IMR-90 (cell line): ENCODE data around the gene TMEM53. TPM values are rescaled to one million over a fixed set of nuclear protein-coding genes. Genes with fewer than 3 reads are reported as not detected.

ENCODE experiments used
- ATAC-seq: fragments of 200-7000 bp; cut with Tn5 transposase; 2 replicates; pipeline ENCODE4 v1.9.1; 2020; ENCODE audit warnings: low read depth, mild to moderate bottlenecking, moderate library complexity
- BruUV-seq: library from RNA; stranded (reverse); fragments of 400-500 nt; replicated peaks from 2 replicates; lab custom pipeline; 2021; lab: Mats Ljungman, UMichigan
- CTCF ChIA-PET: fragments of 300-600 bp; formaldehyde crosslinking; extraction: SDS; loops from one replicate; lab custom pipeline; 2021; ENCODE audit warnings: antibody characterized with exemption; lab: Yijun Ruan, JAX
- POLR2A ChIA-PET: fragments of 300-600 bp; sonication (Branson Sonifier 250); formaldehyde crosslinking; loops from one replicate; lab custom pipeline; 2022; ENCODE audit warnings: antibody characterized with exemption; ENCODE audit not compliant: unreplicated experiment; lab: Charles Lee
- DNase-seq: peaks from one replicate; pipeline ENCODE4 v3.0.0; 2013
- H2AFZ ChIP-seq: replicated peaks from 2 replicates; pipeline ENCODE3; 2013; ENCODE audit warnings: low read length, mild to moderate bottlenecking; ENCODE audit not compliant: poor library complexity
- H2AK5ac ChIP-seq: 2 replicates; pipeline ENCODE4 v1.6.1; 2013; ENCODE audit warnings: low read depth, low read length, inconsistent platforms
- H2AK9ac ChIP-seq: replicated peaks from 2 replicates; pipeline ENCODE3; 2013; ENCODE audit warnings: mild to moderate bottlenecking, low read depth, low read length, moderate library complexity; ENCODE audit not compliant: poor library complexity
- H2BK120ac ChIP-seq: 2 replicates; pipeline ENCODE4 v1.6.1; 2013; ENCODE audit warnings: low read depth, low read length, inconsistent platforms
- H2BK15ac ChIP-seq: 3 replicates; pipeline ENCODE4 v1.6.1; 2013; ENCODE audit warnings: low read depth, low read length, inconsistent platforms
- H2BK20ac ChIP-seq: 2 replicates; pipeline ENCODE4 v1.6.1; 2013; ENCODE audit warnings: low read depth, mild to moderate bottlenecking, inconsistent platforms, low read length, moderate library complexity
- H2BK5ac ChIP-seq: 2 replicates; pipeline ENCODE4 v1.6.1; 2013; ENCODE audit warnings: mild to moderate bottlenecking, low read depth, low read length, inconsistent platforms; ENCODE audit not compliant: poor library complexity, severe bottlenecking
- H3K14ac ChIP-seq: replicated peaks from 2 replicates; pipeline ENCODE4 v1.6.1; 2013; ENCODE audit warnings: low read depth, low read length, inconsistent platforms
- H3K18ac ChIP-seq: 2 replicates; pipeline ENCODE4 v1.6.1; 2013; ENCODE audit warnings: low read depth, low read length, control low read depth
- H3K23ac ChIP-seq: 2 replicates; pipeline ENCODE4 v1.6.1; 2013; ENCODE audit warnings: low read depth, low read length, inconsistent platforms
- H3K27ac ChIP-seq: 2 replicates; pipeline ENCODE4 v1.5.1; 2013; ENCODE audit warnings: mild to moderate bottlenecking, control low read depth, low read length; ENCODE audit not compliant: insufficient read depth
- H3K27me3 ChIP-seq: 2 replicates; pipeline ENCODE4 v1.6.1; 2013; ENCODE audit warnings: low read length; ENCODE audit not compliant: control insufficient read depth, insufficient read depth
- H3K36me3 ChIP-seq: 2 replicates; pipeline ENCODE4 v1.6.1; 2013; ENCODE audit warnings: low read length, mixed read lengths; ENCODE audit not compliant: control insufficient read depth, insufficient read depth
- H3K4ac ChIP-seq: 2 replicates; pipeline ENCODE4 v1.6.1; 2013; ENCODE audit warnings: low read depth, low read length, inconsistent platforms
- H3K4me1 ChIP-seq: 2 replicates; pipeline ENCODE4 v1.6.1; 2013; ENCODE audit warnings: low read length, mixed read lengths; ENCODE audit not compliant: control insufficient read depth, insufficient read depth
- H3K4me2 ChIP-seq: 2 replicates; pipeline ENCODE4 v1.6.1; 2013; ENCODE audit warnings: low read depth, mild to moderate bottlenecking, control low read depth, low read length, moderate library complexity
- H3K4me3 ChIP-seq: 2 replicates; pipeline ENCODE4 v1.5.1; 2013; ENCODE audit warnings: low read depth, mild to moderate bottlenecking, control low read depth, low read length, moderate library complexity; ENCODE audit not compliant: insufficient read depth
- H3K56ac ChIP-seq: 2 replicates; pipeline ENCODE4 v1.6.1; 2013; ENCODE audit warnings: low read length, inconsistent platforms; ENCODE audit not compliant: insufficient read depth; ENCODE audit errors: extremely low read depth
- H3K79me1 ChIP-seq, 2 experiments: 2 replicates each; pipeline ENCODE4 v1.6.1; 2013; ENCODE audit warnings: low read length in 2 of 2, inconsistent platforms in 1 of 2, low read depth in 1 of 2
- H3K9ac ChIP-seq: 2 replicates; pipeline ENCODE4 v1.6.1; 2013; ENCODE audit warnings: low read depth, low read length, control low read depth
- H3K9me1 ChIP-seq: 2 replicates; pipeline ENCODE4 v1.6.1; 2013; ENCODE audit warnings: low read length, inconsistent platforms; ENCODE audit not compliant: insufficient read depth
- H3K9me3 ChIP-seq: 2 replicates; pipeline ENCODE4 v1.6.1; 2013; ENCODE audit warnings: low read length; ENCODE audit not compliant: control insufficient read depth, insufficient read depth
- H4K20me1 ChIP-seq: 2 replicates; pipeline ENCODE4 v1.6.1; 2013; ENCODE audit warnings: low read length, inconsistent platforms; ENCODE audit not compliant: insufficient read depth
- H4K5ac ChIP-seq: 2 replicates; pipeline ENCODE4 v1.6.1; 2013; ENCODE audit warnings: mild to moderate bottlenecking, low read depth, low read length, control low read depth
- H4K8ac ChIP-seq, 2 experiments: 2 replicates each; pipeline ENCODE4 v1.6.1; 2013; ENCODE audit warnings: low read depth in 2 of 2, low read length in 2 of 2, control low read depth in 1 of 2, inconsistent platforms in 1 of 2
- H4K91ac ChIP-seq: 2 replicates; pipeline ENCODE4 v1.6.1; 2013; ENCODE audit warnings: low read depth, low read length, inconsistent platforms; ENCODE audit not compliant: insufficient read depth
- BHLHE40 ChIP-seq: fragments of 150-350 bp; IDR thresholded peaks from 2 replicates; pipeline ENCODE4 v1.6.1; 2016; ENCODE audit warnings: mild to moderate bottlenecking, low read depth, low read length
- CEBPB ChIP-seq: IDR thresholded peaks from 2 replicates; pipeline ENCODE4 v1.6.1; 2012; ENCODE audit warnings: low read depth, low read length, improper control_type of control experiment
- CHD1 ChIP-seq: IDR thresholded peaks from 2 replicates; pipeline ENCODE4 v1.6.1; 2012; ENCODE audit warnings: low read depth, low read length, improper control_type of control experiment
- CTCF ChIP-seq: conservative IDR thresholded peaks from 2 replicates; pipeline ENCODE4 v1.5.1; 2012; ENCODE audit warnings: mild to moderate bottlenecking, low read depth, low read length, improper control_type of control experiment
- ELK1 ChIP-seq: fragments of 150-350 bp; IDR thresholded peaks from 2 replicates; pipeline ENCODE4 v1.6.1; 2016; ENCODE audit warnings: low read depth, mild to moderate bottlenecking, low read length, moderate library complexity, borderline replicate concordance
- FOS ChIP-seq: fragments of 150-350 bp; IDR thresholded peaks from 2 replicates; pipeline ENCODE4 v1.6.1; 2016; ENCODE audit warnings: low read depth, low read length
- MAFK ChIP-seq: IDR thresholded peaks from 2 replicates; pipeline ENCODE4 v1.6.1; 2012; ENCODE audit warnings: low read depth, low read length, improper control_type of control experiment
- MAZ ChIP-seq: IDR thresholded peaks from 2 replicates; pipeline ENCODE4 v1.6.1; 2012; ENCODE audit warnings: low read depth, mild to moderate bottlenecking, low read length, improper control_type of control experiment, moderate library complexity, borderline replicate concordance
- MXI1 ChIP-seq: IDR thresholded peaks from 2 replicates; pipeline ENCODE4 v1.6.1; 2012; ENCODE audit warnings: low read depth, mild to moderate bottlenecking, low read length, moderate library complexity, borderline replicate concordance
- NFE2L2 ChIP-seq: fragments of 150-350 bp; IDR thresholded peaks from 2 replicates; pipeline ENCODE4 v1.6.1; 2016; ENCODE audit warnings: low read depth, mild to moderate bottlenecking, low read length
- POLR2A ChIP-seq: IDR thresholded peaks from 2 replicates; pipeline ENCODE4 v1.6.1; 2012; ENCODE audit warnings: mild to moderate bottlenecking, low read depth, low read length
- RAD21 ChIP-seq: IDR thresholded peaks from 2 replicates; pipeline ENCODE4 v1.6.1; 2012; ENCODE audit warnings: low read length, improper control_type of control experiment
- RCOR1 ChIP-seq: IDR thresholded peaks from 2 replicates; pipeline ENCODE4 v1.6.1; 2012; ENCODE audit warnings: mild to moderate bottlenecking, low read length, improper control_type of control experiment; ENCODE audit not compliant: insufficient replicate concordance
- RFX5 ChIP-seq: IDR thresholded peaks from 2 replicates; pipeline ENCODE4 v1.8.0; 2012; ENCODE audit warnings: low read depth, mild to moderate bottlenecking, low read length, moderate library complexity
- SMC3 ChIP-seq: fragments of 150-350 bp; IDR thresholded peaks from 2 replicates; pipeline ENCODE4 v1.6.1; 2016; ENCODE audit warnings: low read depth, mild to moderate bottlenecking, antibody characterized with exemption, low read length, moderate library complexity
- USF2 ChIP-seq: fragments of 150-350 bp; IDR thresholded peaks from 2 replicates; pipeline ENCODE4 v1.6.1; 2017; ENCODE audit warnings: mild to moderate bottlenecking, antibody characterized with exemption, low read length, low read depth
- WGBS, 2 experiments: methylation state at CpG; one replicate each; pipeline versions ENCODE4 v1.1.5 to v1.1.7; 2013; ENCODE audit warnings: missing lambda C conversion rate in 2 of 2; ENCODE audit not compliant: insufficient read length in 1 of 2; ENCODE audit errors: extremely low coverage in 2 of 2; 5-methylcytosine and 5-hydroxymethylcytosine counted together
- dilution Hi-C: fragments of 300-500 bp; cut with HindIII; formaldehyde crosslinking; loops from one replicate; pipeline ENCODE4 v1.14.3; 2018; ENCODE audit warnings: low sequenced_read_pairs; ENCODE audit not compliant: unreplicated experiment
- in situ Hi-C: fragments of 300-500 bp; cut with MboI; formaldehyde crosslinking; loops from 3 replicates; pipeline ENCODE4 v1.14.3; 2019; ENCODE audit warnings: low sequenced_read_pairs, inconsistent platforms, mixed read lengths
- intact Hi-C: fragments of 100-400 bp; cut with micrococcal nuclease; formaldehyde crosslinking; loops from 2 replicates; pipeline ENCODE4 v1.10.0; 2022
- polyA plus RNA-seq, 3 experiments: library from polyadenylated mRNA; depleted of rRNA; stranded (reverse); fragments of >200 nt; gene quantifications; 2 replicates each; pipeline ENCODE4 v1.2.3, GENCODE V29; 2012; ENCODE audit warnings: low replicate concordance in 1 of 3
- total RNA-seq: library from RNA; depleted of rRNA; stranded (reverse); fragments of >200 nt; gene quantifications from 2 replicates; pipeline ENCODE4 v1.2.3, GENCODE V29; 2012

The TMEM53 gene
- total and polyA plus RNA-seq, 2 of the 4 experiments (the other 2 are of a cell fraction): 2.7 to 6.3 TPM

- no peak overlapping the region for H2AK9ac ChIP-seq
- H2BK20ac ChIP-seq: no peak overlapping the region
- no peak overlapping the region for H2BK15ac ChIP-seq
- WGBS, 2 experiments: no CpG with 5 or more reads among the region's 4 CpGs
- no peak overlapping the region for H4K8ac ChIP-seq
- no peak overlapping the region for H3K18ac ChIP-seq
- no peak overlapping the region for H2AK5ac ChIP-seq
- H3K9me3 ChIP-seq: no peaks in the 10 kb centered on the region
- H3K4ac ChIP-seq: no peak overlapping the region
- no peak overlapping the region for H3K14ac ChIP-seq
- no peaks in the 10 kb centered on the region for H3K36me3 ChIP-seq
- in situ Hi-C loops (no loop called here), dilution Hi-C loops (no loop called here), intact Hi-C loops (no loop called here)
- no TSS peak for BruUV-seq
- H3K4me2 ChIP-seq: no peak overlapping the region
- H4K5ac ChIP-seq: no peak overlapping the region
- no peaks in the 10 kb centered on the region for H3K9me1 ChIP-seq
- H2BK5ac ChIP-seq: no peak overlapping the region
- H3K56ac ChIP-seq: no peak overlapping the region
- H3K79me1 ChIP-seq: no peaks in the 10 kb centered on the region
- H4K20me1 ChIP-seq: no peaks in the 10 kb centered on the region
- H3K4me3 ChIP-seq: no peak overlapping the region
- 0 out of 2 replicates have a peak, but pooled peaks cover 2% of the 10 kb centered on the region for H3K4me1 ChIP-seq
- no peak overlapping the region for H3K23ac ChIP-seq
- no peak for DNase-seq
- no peak for ATAC-seq
- no peak overlapping the region for H2AFZ ChIP-seq
- ChIA-PET CTCF (no interaction called here), POLR2A (no interaction called here)
- TF ChIP-seq SMC3 (no peak), CTCF (no peak), CHD1 (no peak), MXI1 (no peak), MAZ (no peak), RCOR1 (no peak), USF2 (no peak), POLR2A (no peak), MAFK (no peak), NFE2L2 (no peak), ELK1 (no peak), CEBPB (no peak), FOS (no peak), RAD21 (no peak), RFX5 (no peak), BHLHE40 (no peak)
- H3K27me3 ChIP-seq: no peaks in the 10 kb centered on the region
- H3K9ac ChIP-seq: no peak overlapping the region
- no peak overlapping the region for H3K27ac ChIP-seq
- H4K91ac ChIP-seq: no peak overlapping the region
- H2BK120ac ChIP-seq: no peak overlapping the region
Measured at GRCh38 chr1:44659566-44659965, 14.7 kb downstream of the TMEM53 start.
